Trophoblast cell (in vitro differentiated cells and primary cell): Measurements from ENCODE around the gene CELF5.

Source experiments
- DNase-seq, 2 donors: peaks; one replicate each; pipeline ENCODE4 v3.0.0-alpha.2; 2016
- H2AFZ ChIP-seq: 2 replicates; pipeline ENCODE4 v1.6.1; 2013; ENCODE audit warnings: low read length, moderate library complexity, mild to moderate bottlenecking; ENCODE audit not compliant: insufficient read depth, poor library complexity
- H2AK5ac ChIP-seq: 2 replicates; pipeline ENCODE4 v1.6.1; 2013; ENCODE audit warnings: mild to moderate bottlenecking, low read length
- H2BK120ac ChIP-seq: 2 replicates; pipeline ENCODE4 v1.6.1; 2013; ENCODE audit warnings: low read length, mild to moderate bottlenecking, moderate library complexity; ENCODE audit not compliant: insufficient read depth, poor library complexity
- H2BK12ac ChIP-seq: 2 replicates; pipeline ENCODE4 v1.6.1; 2013; ENCODE audit warnings: mild to moderate bottlenecking, low read length, moderate library complexity
- H2BK5ac ChIP-seq: 2 replicates; pipeline ENCODE4 v1.6.1; 2013; ENCODE audit warnings: low read length, low read depth, moderate library complexity, mild to moderate bottlenecking; ENCODE audit not compliant: poor library complexity
- H3K14ac ChIP-seq: 2 replicates; pipeline ENCODE4 v1.6.1; 2013; ENCODE audit warnings: mild to moderate bottlenecking, low read length
- H3K18ac ChIP-seq: 2 replicates; pipeline ENCODE4 v1.6.1; 2013; ENCODE audit warnings: mild to moderate bottlenecking, low read length
- H3K23ac ChIP-seq: 2 replicates; pipeline ENCODE4 v1.6.1; 2013; ENCODE audit warnings: low read length
- H3K27ac ChIP-seq: 2 replicates; pipeline ENCODE4 v1.5.1; 2013; ENCODE audit warnings: low read depth, mild to moderate bottlenecking, inconsistent platforms, low read length, moderate library complexity
- H3K27me3 ChIP-seq: 2 replicates; pipeline ENCODE4 v1.6.1; 2013; ENCODE audit warnings: inconsistent platforms, mild to moderate bottlenecking, low read length, moderate library complexity; ENCODE audit not compliant: insufficient read depth
- H3K36me3 ChIP-seq, 2 experiments: 1 replicate in 1 of 2; 2 replicates in 1 of 2; pipeline ENCODE4 v1.6.1; 2013; ENCODE audit warnings: low read length in 2 of 2, mild to moderate bottlenecking in 2 of 2, moderate library complexity in 1 of 2; ENCODE audit not compliant: insufficient read depth in 2 of 2, control insufficient read depth in 1 of 2
- H3K4ac ChIP-seq: 2 replicates; pipeline ENCODE4 v1.6.1; 2013; ENCODE audit warnings: low read depth, mild to moderate bottlenecking, low read length, moderate library complexity
- H3K4me1 ChIP-seq, 2 experiments: 1 replicate in 1 of 2; 2 replicates in 1 of 2; pipeline ENCODE4 v1.6.1; 2013; ENCODE audit warnings: low read length in 2 of 2, mild to moderate bottlenecking in 2 of 2, moderate library complexity in 1 of 2; ENCODE audit not compliant: insufficient read depth in 2 of 2, control insufficient read depth in 1 of 2
- H3K4me2 ChIP-seq: 2 replicates; pipeline ENCODE4 v1.6.1; 2013; ENCODE audit warnings: inconsistent platforms, mild to moderate bottlenecking, low read length, moderate library complexity
- H3K4me3 ChIP-seq: 2 replicates; pipeline ENCODE4 v1.5.1; 2013; ENCODE audit warnings: mild to moderate bottlenecking, low read depth, low read length, inconsistent platforms
- H3K79me1 ChIP-seq: one replicate; pipeline ENCODE4 v1.6.1; 2013; ENCODE audit warnings: low read length
- H3K79me2 ChIP-seq: 2 replicates; pipeline ENCODE4 v1.6.1; 2013; ENCODE audit warnings: low read length, mild to moderate bottlenecking; ENCODE audit not compliant: control insufficient read depth, insufficient read depth, poor library complexity
- H3K9ac ChIP-seq: 2 replicates; pipeline ENCODE4 v1.6.1; 2013; ENCODE audit warnings: mild to moderate bottlenecking, low read length
- H3K9me3 ChIP-seq: 2 replicates; pipeline ENCODE4 v1.6.1; 2013; ENCODE audit warnings: low read depth, mild to moderate bottlenecking, control low read depth, inconsistent platforms, low read length; ENCODE audit not compliant: insufficient read depth
- H4K12ac ChIP-seq: 2 replicates; pipeline ENCODE4 v1.6.1; 2013; ENCODE audit warnings: low read depth, mild to moderate bottlenecking, low read length, moderate library complexity
- H4K8ac ChIP-seq: 2 replicates; pipeline ENCODE4 v1.6.1; 2013; ENCODE audit warnings: low read depth, mild to moderate bottlenecking, low read length, moderate library complexity
- H4K91ac ChIP-seq: one replicate; pipeline ENCODE4 v1.6.1; 2013; ENCODE audit warnings: low read depth, mild to moderate bottlenecking, low read length, moderate library complexity
- WGBS: extraction: QIAGEN DNeasy Blood & Tissue Kit; methylation state at CpG from one replicate; pipeline ENCODE4 v1.1.7; 2013; ENCODE audit warnings: missing lambda C conversion rate; ENCODE audit not compliant: insufficient read length, insufficient coverage; ENCODE audit errors: extremely low coverage; 5-methylcytosine and 5-hydroxymethylcytosine counted together

The CELF5 gene

DNA sequence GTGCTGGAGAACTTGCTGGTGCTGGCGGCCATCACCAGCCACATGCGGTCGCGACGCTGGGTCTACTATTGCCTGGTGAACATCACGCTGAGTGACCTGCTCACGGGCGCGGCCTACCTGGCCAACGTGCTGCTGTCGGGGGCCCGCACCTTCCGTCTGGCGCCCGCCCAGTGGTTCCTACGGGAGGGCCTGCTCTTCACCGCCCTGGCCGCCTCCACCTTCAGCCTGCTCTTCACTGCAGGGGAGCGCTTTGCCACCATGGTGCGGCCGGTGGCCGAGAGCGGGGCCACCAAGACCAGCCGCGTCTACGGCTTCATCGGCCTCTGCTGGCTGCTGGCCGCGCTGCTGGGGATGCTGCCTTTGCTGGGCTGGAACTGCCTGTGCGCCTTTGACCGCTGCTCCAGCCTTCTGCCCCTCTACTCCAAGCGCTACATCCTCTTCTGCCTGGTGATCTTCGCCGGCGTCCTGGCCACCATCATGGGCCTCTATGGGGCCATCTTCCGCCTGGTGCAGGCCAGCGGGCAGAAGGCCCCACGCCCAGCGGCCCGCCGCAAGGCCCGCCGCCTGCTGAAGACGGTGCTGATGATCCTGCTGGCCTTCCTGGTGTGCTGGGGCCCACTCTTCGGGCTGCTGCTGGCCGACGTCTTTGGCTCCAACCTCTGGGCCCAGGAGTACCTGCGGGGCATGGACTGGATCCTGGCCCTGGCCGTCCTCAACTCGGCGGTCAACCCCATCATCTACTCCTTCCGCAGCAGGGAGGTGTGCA is 45.3 kb upstream of the CELF5 start:
- no peaks in the 10 kb centered on the region for H3K79me1 ChIP-seq
- H3K9ac ChIP-seq, result no peak overlapping the region
- H4K12ac ChIP-seq, result no peak overlapping the region
- no peaks in the 10 kb centered on the region for H3K27me3 ChIP-seq
- H2AK5ac ChIP-seq, result no peak overlapping the region
- H3K9me3 ChIP-seq, result no peaks in the 10 kb centered on the region
- no peaks in the 10 kb centered on the region for H3K79me2 ChIP-seq
- H3K18ac ChIP-seq, result no peak overlapping the region
- no peak overlapping the region for H3K4me2 ChIP-seq
- no CpG with 5 or more reads among the region's 52 CpGs for WGBS
- no peak overlapping the region for H3K14ac ChIP-seq
- H4K91ac ChIP-seq, result no peak overlapping the region
- H3K4me3 ChIP-seq, result no peak overlapping the region
- DNase-seq, result peak in 1 of 2 donors; percentile 25
- no peaks in the 10 kb centered on the region for H3K36me3 ChIP-seq
- no peak overlapping the region for H2BK5ac ChIP-seq
- H3K4ac ChIP-seq, result no peak overlapping the region
- H2AFZ ChIP-seq, result no peak overlapping the region
- no peak overlapping the region for H3K23ac ChIP-seq
- no peak overlapping the region for H4K8ac ChIP-seq
- H2BK12ac ChIP-seq, result no peak overlapping the region
- peaks cover 2 to 6% of the 10 kb centered on the region in 2 experiments for H3K4me1 ChIP-seq
- H3K27ac ChIP-seq, result no peak overlapping the region
- H2BK120ac ChIP-seq, result no peak overlapping the region

GRCh38 chr19:3179739-3180293 is 44.6 kb upstream of the CELF5 start:
- no peak overlapping the region for H3K4me2 ChIP-seq
- no peak for DNase-seq
- H3K79me1 ChIP-seq, result no peaks in the 10 kb centered on the region
- H3K4me3 ChIP-seq, result no peak overlapping the region
- no peaks in the 10 kb centered on the region for H3K9me3 ChIP-seq
- no peak overlapping the region for H3K9ac ChIP-seq
- no peak overlapping the region for H2AK5ac ChIP-seq
- H3K79me2 ChIP-seq, result no peaks in the 10 kb centered on the region
- no CpG with 5 or more reads among the region's 31 CpGs for WGBS
- no peaks in the 10 kb centered on the region for H3K27me3 ChIP-seq
- no peak overlapping the region for H2BK12ac ChIP-seq
- no peak overlapping the region for H2AFZ ChIP-seq
- H2BK120ac ChIP-seq, result no peak overlapping the region
- no peak overlapping the region for H3K27ac ChIP-seq
- peaks cover 3 to 6% of the 10 kb centered on the region in 2 experiments for H3K4me1 ChIP-seq
- H4K91ac ChIP-seq, result no peak overlapping the region
- H3K4ac ChIP-seq, result no peak overlapping the region
- no peak overlapping the region for H4K8ac ChIP-seq
- H2BK5ac ChIP-seq, result no peak overlapping the region
- no peaks in the 10 kb centered on the region for H3K36me3 ChIP-seq
- no peak overlapping the region for H3K18ac ChIP-seq
- no peak overlapping the region for H3K23ac ChIP-seq
- H4K12ac ChIP-seq, result no peak overlapping the region
- no peak overlapping the region for H3K14ac ChIP-seq

GRCh38 chr19:3183721-3184641 is 40.5 kb upstream of the CELF5 start:
- Histone ChIP-seq H3K9me3 (no peaks in the 10 kb centered on the region), H3K4me2 (no peak overlapping the region), H3K18ac (no peak overlapping the region), H2AFZ (no peak overlapping the region), H4K12ac (peak overlapping the region; percentile 98), H2AK5ac (peak overlapping the region; percentile 38), H3K14ac (no peak overlapping the region), H3K9ac (no peak overlapping the region), H3K79me1 (peaks cover 6% of the 10 kb centered on the region), H3K79me2 (peaks cover 16% of the 10 kb centered on the region), H3K23ac (no peak overlapping the region), H4K91ac (peak overlapping the region; percentile 48), H3K4me3 (no peak overlapping the region), H2BK12ac (no peak overlapping the region), H4K8ac (peak overlapping the region; percentile 97), H3K4me1 (peaks cover 11 to 15% of the 10 kb centered on the region in 2 experiments), H3K27ac (no peak overlapping the region), H3K36me3 (peaks cover 5 to 8% of the 10 kb centered on the region in 2 experiments), H2BK120ac (no peak overlapping the region), H3K4ac (no peak overlapping the region), H2BK5ac (no peak overlapping the region), H3K27me3 (no peaks in the 10 kb centered on the region)
- no CpG with 5 or more reads among the region's 13 CpGs for WGBS
- DNase-seq, result no peak

DNA sequence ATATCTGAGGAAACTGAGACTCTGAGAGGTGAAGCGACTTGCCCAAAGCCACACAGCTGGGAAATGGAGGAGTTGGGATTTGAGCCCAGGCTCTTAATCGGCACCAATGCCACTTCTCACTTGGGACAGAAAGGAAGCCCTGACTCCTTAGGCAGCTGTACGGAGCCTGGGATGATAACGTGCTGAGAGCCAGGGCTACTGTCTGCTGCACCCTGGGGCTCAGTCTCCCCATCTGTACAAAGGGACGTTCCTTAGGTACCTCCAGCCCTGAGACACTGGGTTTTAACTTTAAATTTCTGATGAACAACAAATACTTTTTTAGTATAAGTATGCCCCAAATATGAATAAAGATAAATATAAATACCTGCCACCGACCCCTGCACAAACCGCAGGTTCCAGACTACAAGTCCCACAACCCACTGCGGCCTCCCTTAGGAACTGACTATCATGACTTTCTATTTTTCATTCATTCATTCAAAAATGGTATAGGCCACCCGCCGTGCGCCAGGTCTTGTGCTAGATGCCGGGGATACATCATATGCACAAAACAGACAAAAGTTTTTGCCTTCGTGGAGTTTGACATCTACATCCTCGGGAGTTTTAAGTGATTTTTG is 39.5 kb upstream of the CELF5 start:
- no peak overlapping the region for H2AK5ac ChIP-seq
- peaks cover 7 to 12% of the 10 kb centered on the region in 2 experiments for H3K36me3 ChIP-seq
- peak overlapping the region; percentile 98 for H4K12ac ChIP-seq
- no peak overlapping the region for H3K18ac ChIP-seq
- H3K23ac ChIP-seq, result no peak overlapping the region
- peak overlapping the region; percentile 88 for H3K4me2 ChIP-seq
- H3K27me3 ChIP-seq, result no peaks in the 10 kb centered on the region
- H3K4ac ChIP-seq, result no peak overlapping the region
- peaks cover 6% of the 10 kb centered on the region for H3K79me1 ChIP-seq
- peak overlapping the region; percentile 97 for H4K8ac ChIP-seq
- no peak overlapping the region for H3K9ac ChIP-seq
- peak overlapping the region; percentile 71 for H3K4me3 ChIP-seq
- H3K79me2 ChIP-seq, result peaks cover 16% of the 10 kb centered on the region
- no peaks in the 10 kb centered on the region for H3K9me3 ChIP-seq
- H2BK120ac ChIP-seq, result no peak overlapping the region
- H3K14ac ChIP-seq, result peak overlapping the region; percentile 74
- no peak overlapping the region for H2BK12ac ChIP-seq
- no CpG with 5 or more reads among the region's 14 CpGs for WGBS
- H4K91ac ChIP-seq, result peak overlapping the region; percentile 81
- H2BK5ac ChIP-seq, result peak overlapping the region; percentile 5
- H3K27ac ChIP-seq, result no peak overlapping the region
- peaks cover 11 to 15% of the 10 kb centered on the region in 2 experiments for H3K4me1 ChIP-seq
- H2AFZ ChIP-seq, result peak overlapping the region; percentile 84
- no peak for DNase-seq
